ENCODE results near the gene ADCY10. TPM values are rescaled to one million over a fixed set of nuclear protein-coding genes. Genes with fewer than 3 reads are reported as not detected.

Gene ADCY10
- total RNA-seq, 6 experiments from 2014 or later = 0.43 to 5.8 (median 1.5) TPM

- ATAC-seq (peak; percentile 54 to 79 (median 74)), DNase-seq (peak in 1 of 3 donors; percentile 32)
- Histone ChIP-seq H3K4me1 (peaks cover 0 to 67% (median 16%) of the 10 kb centered on the region in 4 donors), H3K27me3 (no peaks in the 10 kb centered on the region), H3K4me3 (no peak overlapping the region), H3K27ac (peak overlapping the region; percentile 70 to 71 (median 71)), H3K9me3 (no peaks in the 10 kb centered on the region), H3K36me3 (peaks cover 0 to 6% (median 0%) of the 10 kb centered on the region in 4 donors)
- WGBS (ENCODE audit: insufficient coverage, low coverage, low lambda C conversion rate, missing lambda C conversion rate) = 37% methylated on average over 6 of the region's 6 CpGs
- intact Hi-C loops (cut with DNase I) = no loop called here
- TF ChIP-seq POLR2A (IDR thresholded peaks at IDR 0.05) (no peak), CTCF (IDR thresholded peaks at IDR 0.05) (no peak)
These were observed 3.0 kb upstream of the ADCY10 start for GRCh38 chr1:167916766-167917511.

GRCh38 chr1:167915569-167915968 lies 1.6 kb upstream of the ADCY10 start:
- TF ChIP-seq POLR2A (IDR thresholded peaks at IDR 0.05) = no peak
- TF ChIP-seq CTCF (IDR thresholded peaks at IDR 0.05) = peak in 1 of 4 donors; percentile 1
- peaks cover 0 to 6% (median 0%) of the 10 kb centered on the region in 4 donors for H3K36me3 ChIP-seq
- DNase-seq = peak; percentile 57 to 71 (median 69)
- peak; percentile 7 to 29 (median 23) for ATAC-seq
- H3K4me3 ChIP-seq = no peak overlapping the region
- WGBS (ENCODE audit: insufficient coverage, low coverage, low lambda C conversion rate, missing lambda C conversion rate) = 47% methylated on average over 8 of the region's 8 CpGs
- H3K27ac ChIP-seq = peak overlapping the region; percentile 5 to 71 (median 70)
- H3K4me1 ChIP-seq = peaks cover 0 to 68% (median 17%) of the 10 kb centered on the region in 4 donors
- intact Hi-C loops (cut with DNase I) = no loop called here
- no peaks in the 10 kb centered on the region for H3K27me3 ChIP-seq
- H3K9me3 ChIP-seq = no peaks in the 10 kb centered on the region

- 46% methylated on average over 4 of the region's 7 CpGs for WGBS (ENCODE audit: insufficient coverage, low coverage, low lambda C conversion rate, missing lambda C conversion rate)
- no peaks in the 10 kb centered on the region for H3K36me3 ChIP-seq
- ATAC-seq (peak in 3 of 4 donors; percentile 2 to 42 (median 26)), DNase-seq (peak in 1 of 3 donors; percentile 73)
- no peaks in the 10 kb centered on the region for H3K27me3 ChIP-seq
- peaks cover 0 to 39% (median 12%) of the 10 kb centered on the region in 4 donors for H3K4me1 ChIP-seq
- intact Hi-C loops (cut with DNase I) = no loop called here
- H3K4me3 ChIP-seq = peak overlapping the region in 2 of 3 donors; percentile 47 to 60
- no peaks in the 10 kb centered on the region for H3K9me3 ChIP-seq
- TF ChIP-seq CTCF (IDR thresholded peaks at IDR 0.05) (no peak), POLR2A (IDR thresholded peaks at IDR 0.05) (peak; percentile 36)
- H3K27ac ChIP-seq = peak overlapping the region; percentile 28 to 81 (median 69)
These were observed 1.6 kb downstream of the ADCY10 start for GRCh38 chr1:167912294-167912693.

- no peaks in the 10 kb centered on the region for H3K9me3 ChIP-seq
- ATAC-seq (no peak), DNase-seq (no peak)
- H3K27ac ChIP-seq = peak overlapping the region; percentile 22 to 69 (median 34)
- no peaks in the 10 kb centered on the region for H3K36me3 ChIP-seq
- intact Hi-C loops (cut with DNase I) = no loop called here
- WGBS (ENCODE audit: insufficient coverage, low coverage, low lambda C conversion rate, missing lambda C conversion rate) = 10% methylated on average over 8 of the region's 8 CpGs
- TF ChIP-seq CTCF (IDR thresholded peaks at IDR 0.05) = no peak
- TF ChIP-seq POLR2A (IDR thresholded peaks at IDR 0.05) = no peak
- peaks cover 0 to 30% (median 10%) of the 10 kb centered on the region in 4 donors for H3K4me1 ChIP-seq
- peak overlapping the region in 2 of 3 donors; percentile 47 to 60 for H3K4me3 ChIP-seq
- H3K27me3 ChIP-seq = no peaks in the 10 kb centered on the region
These were observed 2.5 kb downstream of the ADCY10 start for GRCh38 chr1:167911413-167911812.

All from right lobe of liver (tissue), 6 donors.